ENCODE results near the gene NXPE4. TPM values are rescaled to one million over a fixed set of nuclear protein-coding genes. Genes with fewer than 3 reads are reported as not detected.

The NXPE4 gene
- total RNA-seq, 1 donor, result not detected

GRCh38 chr11:114621950-114622809, 26.6 kb upstream of the NXPE4 start:
- TF ChIP-seq CTCF (IDR thresholded peaks at IDR 0.05; ENCODE audit: insufficient read depth, low read depth, low read length), result no peak
- no peak overlapping the region for H3K4me3 ChIP-seq (ENCODE audit: low read depth, low read length)
- DNase-seq (ENCODE audit: low read depth), result no peak

DNA sequence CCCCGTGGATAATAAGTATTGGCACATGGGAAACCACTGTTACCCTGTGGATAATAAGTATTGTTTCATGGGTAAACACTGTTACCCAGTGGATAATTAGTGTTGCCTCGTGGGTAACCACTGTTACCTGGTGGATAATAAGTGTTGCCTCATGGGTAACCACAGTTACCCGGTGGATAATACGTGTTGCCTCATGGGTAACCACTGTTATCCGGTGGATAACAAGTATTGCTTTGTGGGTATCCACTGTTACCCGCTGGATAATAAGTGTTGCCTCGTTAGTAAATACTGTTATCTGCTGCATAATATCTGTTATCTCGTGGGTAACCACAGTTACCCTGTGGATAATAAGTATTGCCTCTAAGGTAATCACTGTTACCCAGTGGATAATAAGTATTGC, 25.5 kb upstream of the NXPE4 start:
- no peak overlapping the region for H3K4me3 ChIP-seq (ENCODE audit: low read depth, low read length)
- TF ChIP-seq CTCF (IDR thresholded peaks at IDR 0.05; ENCODE audit: insufficient read depth, low read depth, low read length), result no peak
- no peak for DNase-seq (ENCODE audit: low read depth)

DNA sequence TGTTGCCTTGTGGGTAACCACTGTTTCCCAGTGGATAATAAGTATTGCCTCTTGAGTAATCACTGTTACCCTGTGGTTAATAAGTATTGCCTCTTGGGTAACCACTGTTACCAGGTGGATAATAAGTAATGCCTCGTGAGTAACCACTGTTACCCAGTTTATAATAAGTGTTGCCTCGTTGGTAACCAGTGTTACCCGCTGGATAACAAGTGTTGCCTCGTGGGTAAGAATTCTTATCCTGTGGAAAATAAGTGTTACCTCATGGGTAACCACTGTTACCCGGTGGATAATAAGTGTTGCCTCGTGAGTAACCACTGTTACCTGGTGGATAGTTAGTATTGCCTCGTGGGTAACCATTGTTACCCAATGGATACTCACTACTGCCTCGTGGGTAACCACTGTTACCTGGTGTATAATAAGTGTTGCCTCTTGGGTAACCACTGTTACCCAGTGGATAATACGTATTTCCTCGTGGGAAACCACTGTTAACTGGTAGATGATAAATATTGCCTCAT, 24.1 kb upstream of the NXPE4 start:
- no peak overlapping the region for H3K4me3 ChIP-seq (ENCODE audit: low read depth, low read length)
- TF ChIP-seq CTCF (IDR thresholded peaks at IDR 0.05; ENCODE audit: insufficient read depth, low read depth, low read length), result no peak
- no peak for DNase-seq (ENCODE audit: low read depth)

DNA sequence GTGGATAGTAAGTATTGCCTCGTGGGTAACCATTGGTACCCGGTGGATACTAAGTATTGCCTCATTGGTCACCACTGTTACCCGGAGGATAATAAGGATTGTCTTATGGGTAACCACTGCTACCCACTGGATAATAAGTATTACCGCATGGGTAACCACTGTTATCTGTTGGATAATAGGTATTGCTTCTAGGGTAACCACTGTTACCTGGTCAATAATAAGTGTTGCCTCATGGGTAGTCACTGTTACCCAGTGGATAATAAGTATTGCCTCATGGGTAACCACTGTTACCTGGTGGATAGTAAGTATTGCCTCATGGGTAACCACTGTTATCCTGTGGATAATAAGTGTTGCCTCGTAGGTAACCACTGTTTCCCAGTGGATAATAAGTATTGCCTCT, 22.6 kb upstream of the NXPE4 start:
- H3K4me3 ChIP-seq (ENCODE audit: low read depth, low read length), result no peak overlapping the region
- DNase-seq (ENCODE audit: low read depth), result no peak
- TF ChIP-seq CTCF (IDR thresholded peaks at IDR 0.05; ENCODE audit: insufficient read depth, low read depth, low read length), result no peak

DNA sequence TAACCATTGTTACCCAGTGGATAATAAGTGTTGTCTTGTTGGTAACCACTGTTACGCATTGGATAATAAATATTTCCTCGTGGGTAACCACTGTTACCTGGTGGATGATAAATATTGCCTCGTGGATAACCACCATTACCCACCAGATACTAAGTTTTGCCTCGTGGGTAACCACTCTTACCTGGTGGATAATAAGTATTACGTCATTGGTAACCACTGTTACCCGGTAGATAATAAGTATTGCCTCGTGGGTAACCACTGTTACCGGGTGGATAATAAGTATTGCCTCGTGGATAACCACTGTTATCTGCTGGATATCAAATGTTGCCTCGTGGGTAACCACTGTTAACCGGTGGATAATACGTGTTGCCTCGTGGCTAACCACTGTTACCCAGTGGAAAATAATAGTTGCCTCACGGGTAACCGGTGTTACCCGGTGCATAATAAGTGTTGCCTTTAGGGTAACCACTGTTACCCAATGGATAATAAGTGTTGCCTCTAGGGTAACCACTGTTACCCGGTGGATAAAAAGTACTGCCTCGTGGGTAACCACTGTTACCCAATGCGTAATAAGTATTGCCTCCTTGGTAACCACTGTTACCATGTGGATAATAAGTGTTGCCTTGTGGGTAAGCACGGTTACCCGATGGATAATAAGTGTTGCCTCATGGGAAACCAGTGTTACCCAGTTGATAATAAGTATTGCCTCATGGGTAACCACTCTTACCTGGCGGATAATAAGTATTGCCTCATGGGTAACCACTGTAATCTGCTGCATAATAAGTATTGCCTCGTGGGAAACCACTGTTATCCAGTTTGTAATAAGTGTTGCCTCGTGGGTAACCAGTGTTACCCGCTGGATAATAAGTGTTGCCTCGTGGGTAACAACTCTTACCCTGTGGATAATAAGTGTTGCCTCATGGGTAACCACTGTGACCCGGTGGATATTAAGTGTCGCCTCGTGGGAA, 21.9 kb upstream of the NXPE4 start:
- H3K4me3 ChIP-seq (ENCODE audit: low read depth, low read length), result no peak overlapping the region
- DNase-seq (ENCODE audit: low read depth), result no peak
- no peak for TF ChIP-seq CTCF (IDR thresholded peaks at IDR 0.05; ENCODE audit: insufficient read depth, low read depth, low read length)

DNA sequence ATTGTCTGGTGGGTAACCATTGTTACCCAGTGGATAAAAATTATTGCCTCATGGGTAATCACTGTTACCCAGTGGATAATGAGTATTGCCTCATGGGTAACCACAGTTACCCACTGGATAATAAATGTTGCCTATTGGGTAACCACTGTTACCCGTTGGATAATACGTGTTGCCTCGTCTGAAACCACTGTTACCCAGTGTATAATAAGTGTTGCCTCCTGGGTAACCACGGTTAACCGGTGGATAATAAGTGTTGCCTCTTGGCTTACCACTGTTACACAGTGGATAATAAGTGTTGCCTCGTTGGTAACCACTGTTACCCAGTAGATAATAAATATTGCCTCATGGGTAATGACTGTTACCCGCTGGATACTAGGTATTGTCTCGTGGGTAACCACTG, 20.9 kb upstream of the NXPE4 start:
- TF ChIP-seq CTCF (IDR thresholded peaks at IDR 0.05; ENCODE audit: insufficient read depth, low read depth, low read length), result no peak
- no peak overlapping the region for H3K4me3 ChIP-seq (ENCODE audit: low read depth, low read length)
- DNase-seq (ENCODE audit: low read depth), result no peak

Measured in fibroblast of villous mesenchyme (primary cell).